GM21367 (cell line): ENCODE results near the gene PRSS22.

Source experiments
- ATAC-seq: cut with Tn5 transposase; IDR thresholded peaks from one replicate; pipeline ENCODE4 v1.9.1; 2021; ENCODE audit not compliant: unreplicated experiment

Gene PRSS22

GRCh38 chr16:2852731-2853507, 5.1 kb downstream of the PRSS22 start:
- no peak for ATAC-seq

- no peak for ATAC-seq
Measured at GRCh38 chr16:2852003-2852730, 5.8 kb downstream of the PRSS22 start.

DNA sequence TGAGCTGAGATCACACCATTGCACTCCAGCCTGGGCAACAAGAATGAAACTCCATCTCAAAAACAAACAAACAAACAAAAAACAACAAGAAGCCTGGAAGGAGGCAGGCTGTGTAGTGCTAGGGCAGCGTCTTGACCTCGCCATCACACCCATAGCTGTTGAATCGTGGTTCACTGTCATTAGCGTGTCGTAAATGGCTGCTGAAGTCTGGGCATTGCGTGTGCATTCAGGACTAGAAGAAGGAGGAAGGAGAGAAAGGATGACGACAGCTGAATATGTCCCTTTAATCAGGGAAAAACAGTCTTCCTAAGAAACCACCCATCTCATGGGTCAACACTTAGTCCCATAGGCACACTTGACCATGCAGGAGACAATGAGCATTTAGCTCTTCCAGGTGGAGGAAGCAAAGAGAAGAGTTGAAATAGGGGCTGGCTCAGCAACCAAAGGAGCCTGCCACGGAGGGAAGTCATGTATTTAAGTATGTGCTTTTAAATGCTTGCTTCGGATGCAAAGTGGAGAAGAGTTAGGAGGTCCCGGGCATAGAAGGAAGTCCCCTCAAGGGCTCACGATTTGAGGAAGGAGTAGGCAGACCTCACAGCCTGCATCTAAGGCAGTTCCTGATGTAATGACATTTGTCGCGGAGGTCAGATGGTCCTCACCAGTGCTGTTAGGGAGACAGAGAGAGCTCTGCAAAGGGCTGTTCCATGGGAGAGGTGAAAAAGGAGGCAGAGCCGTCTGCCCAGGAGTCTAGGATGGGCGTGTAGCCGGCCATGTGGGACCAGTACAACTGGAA, 8.8 kb downstream of the PRSS22 start:
- ATAC-seq, result no peak

DNA sequence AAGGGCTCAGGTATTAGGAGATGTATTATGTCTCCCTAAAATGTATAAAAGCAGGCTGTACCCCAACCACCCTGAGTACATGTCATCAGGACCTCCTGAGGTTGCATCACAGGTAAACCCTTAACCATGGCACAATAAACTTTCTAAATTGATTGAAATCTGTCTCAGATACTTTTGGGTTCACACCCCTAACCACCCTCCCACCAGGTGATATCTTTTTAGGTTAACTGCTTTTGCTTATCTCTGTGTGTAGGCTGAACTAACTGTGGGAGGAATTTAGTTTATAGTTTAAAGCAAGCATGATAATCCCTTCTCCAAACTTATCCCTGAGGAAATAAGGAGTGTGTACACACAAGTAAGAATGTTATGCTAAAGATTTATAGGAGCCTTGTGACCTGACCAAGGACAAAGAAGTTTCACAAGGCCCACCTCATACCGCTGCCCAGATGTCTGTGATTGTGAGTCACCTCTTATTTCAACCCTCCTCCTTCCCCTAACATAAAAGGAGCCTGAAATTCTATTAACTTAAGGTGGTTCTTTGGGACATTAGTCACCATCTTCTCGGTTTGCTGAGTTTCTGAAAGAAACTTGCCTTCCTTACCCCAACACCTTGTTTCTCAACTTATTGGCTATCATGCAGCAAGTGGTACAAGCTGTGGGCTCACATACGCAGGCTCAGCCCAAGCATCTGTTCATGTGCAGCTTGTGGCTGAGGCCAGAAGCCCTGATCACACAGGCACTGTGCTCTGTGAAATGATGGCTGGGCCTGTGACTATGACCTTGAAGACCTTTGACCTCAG, 11.3 kb downstream of the PRSS22 start:
- ATAC-seq, result no peak

DNA sequence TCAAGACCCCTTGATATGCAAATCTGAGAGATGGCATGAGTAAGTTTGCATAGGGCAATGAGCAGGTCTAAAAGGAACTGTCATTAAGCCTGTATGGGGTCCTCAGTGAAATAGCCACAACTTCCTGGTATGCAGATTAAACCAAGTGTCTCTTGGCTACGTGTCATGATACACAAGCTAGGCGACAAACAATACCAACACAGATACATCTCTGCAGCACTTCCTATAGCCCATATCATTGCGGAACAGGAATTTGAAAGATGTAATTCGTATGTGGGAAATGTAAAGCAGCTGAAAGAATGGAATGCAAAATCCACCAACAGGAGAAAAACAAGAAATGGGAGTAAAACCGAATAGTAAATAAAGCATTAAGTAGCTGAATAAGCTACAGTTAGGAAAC, 12.9 kb downstream of the PRSS22 start:
- ATAC-seq, result no peak

DNA sequence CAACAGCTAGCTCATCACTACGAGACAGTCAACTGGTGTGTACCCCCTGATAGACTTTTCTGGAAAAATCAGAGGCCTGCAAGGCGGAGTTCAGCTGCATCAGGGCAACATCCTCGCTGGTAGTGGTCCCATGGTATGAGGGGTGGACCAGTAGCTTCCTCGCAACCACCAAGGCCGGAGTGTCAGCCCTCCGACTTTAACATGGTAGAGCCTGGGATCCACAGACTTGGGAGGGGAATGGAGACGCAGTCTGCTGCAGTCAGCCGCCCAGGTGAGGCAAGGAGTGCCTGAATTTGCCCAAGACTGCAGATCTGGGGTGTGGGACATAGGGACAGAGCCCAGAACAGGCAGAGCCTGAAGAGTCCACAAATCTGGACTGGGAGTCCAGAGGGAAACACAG, 14.4 kb downstream of the PRSS22 start:
- no peak for ATAC-seq

- no peak for ATAC-seq
Measured at GRCh38 chr16:2842340-2843000, 15.5 kb downstream of the PRSS22 start.

GRCh38 chr16:2841606-2842339, 16.2 kb downstream of the PRSS22 start:
- ATAC-seq, result no peak

- no peak for ATAC-seq
Measured at GRCh38 chr16:2840914-2841313, 17.1 kb downstream of the PRSS22 start.

GRCh38 chr16:2839650-2840450, 18.1 kb downstream of the PRSS22 start:
- ATAC-seq, result no peak

- ATAC-seq, result no peak
Measured at GRCh38 chr16:2838928-2839327, 19.0 kb downstream of the PRSS22 start.

- ATAC-seq, result no peak
Measured at GRCh38 chr16:2836646-2837508, 21.1 kb downstream of the PRSS22 start.

GRCh38 chr16:2835638-2836493, 22.1 kb downstream of the PRSS22 start:
- no peak for ATAC-seq

GRCh38 chr16:2834968-2835367, 23.0 kb downstream of the PRSS22 start:
- no peak for ATAC-seq

- ATAC-seq, result no peak
Measured at GRCh38 chr16:2833776-2834175, 24.2 kb downstream of the PRSS22 start.

- ATAC-seq, result no peak
Measured at GRCh38 chr16:2831203-2831602, 26.8 kb downstream of the PRSS22 start.

- no peak for ATAC-seq
Measured at GRCh38 chr16:2830355-2830695, 27.6 kb downstream of the PRSS22 start.
